ENCODE measurements around the gene SLC17A7. TPM values are rescaled to one million over a fixed set of nuclear protein-coding genes. Genes with fewer than 3 reads are reported as not detected.

SLC17A7 gene
- total and polyA plus RNA-seq, 9 of the 15 experiments (the other 6 are each of a cell fraction or from before 2014, with no cell fraction given): 1.1 to 15.7 (median 2.4) TPM

GRCh38 chr19:49458567-49458903 lies 17.2 kb upstream of the SLC17A7 start (continued):
- TF ChIP-seq, protein P1, sequence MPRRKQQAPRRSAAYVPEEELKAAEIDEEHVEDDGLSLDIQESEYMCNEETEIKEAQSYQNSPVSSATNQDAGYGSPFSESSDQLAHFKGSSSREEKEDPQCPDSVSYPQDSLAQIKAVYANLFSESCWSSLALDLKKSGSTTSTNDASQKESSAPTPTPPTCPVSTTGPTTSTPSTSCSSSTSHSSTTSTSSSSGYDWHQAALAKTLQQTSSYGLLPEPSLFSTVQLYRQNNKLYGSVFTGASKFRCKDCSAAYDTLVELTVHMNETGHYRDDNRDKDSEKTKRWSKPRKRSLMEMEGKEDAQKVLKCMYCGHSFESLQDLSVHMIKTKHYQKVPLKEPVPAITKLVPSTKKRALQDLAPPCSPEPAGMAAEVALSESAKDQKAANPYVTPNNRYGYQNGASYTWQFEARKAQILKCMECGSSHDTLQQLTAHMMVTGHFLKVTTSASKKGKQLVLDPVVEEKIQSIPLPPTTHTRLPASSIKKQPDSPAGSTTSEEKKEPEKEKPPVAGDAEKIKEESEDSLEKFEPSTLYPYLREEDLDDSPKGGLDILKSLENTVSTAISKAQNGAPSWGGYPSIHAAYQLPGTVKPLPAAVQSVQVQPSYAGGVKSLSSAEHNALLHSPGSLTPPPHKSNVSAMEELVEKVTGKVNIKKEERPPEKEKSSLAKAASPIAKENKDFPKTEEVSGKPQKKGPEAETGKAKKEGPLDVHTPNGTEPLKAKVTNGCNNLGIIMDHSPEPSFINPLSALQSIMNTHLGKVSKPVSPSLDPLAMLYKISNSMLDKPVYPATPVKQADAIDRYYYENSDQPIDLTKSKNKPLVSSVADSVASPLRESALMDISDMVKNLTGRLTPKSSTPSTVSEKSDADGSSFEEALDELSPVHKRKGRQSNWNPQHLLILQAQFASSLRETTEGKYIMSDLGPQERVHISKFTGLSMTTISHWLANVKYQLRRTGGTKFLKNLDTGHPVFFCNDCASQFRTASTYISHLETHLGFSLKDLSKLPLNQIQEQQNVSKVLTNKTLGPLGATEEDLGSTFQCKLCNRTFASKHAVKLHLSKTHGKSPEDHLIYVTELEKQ (CRISPR knock-in tag; IDR thresholded peaks at IDR 0.05): no peak
- TF ChIP-seq HDAC1 (IDR thresholded peaks at IDR 0.05) (no peak), ZNF75A (CRISPR knock-in tag; IDR thresholded peaks at IDR 0.05) (no peak), LARP7 (IDR thresholded peaks at IDR 0.05) (no peak), MCM2 (IDR thresholded peaks at IDR 0.05; ENCODE audit: low read depth) (no peak)

GRCh38 chr19:49456326-49456725 lies 15.0 kb upstream of the SLC17A7 start:
- POLR2A ChIA-PET: interaction anchor here (0.6 to 1.5 kb wide), 3 partner anchors 9 to 395 kb away, joined by 3 to 4 read pairs (median 3); no protein-coding TSS in a partner anchor
- peaks cover 2 to 32% of the 10 kb centered on the region in 2 experiments; a peak in 4 of 5 replicates for H3K4me1 ChIP-seq (replicated peaks in 1 of 2; ENCODE audit: control insufficient read depth in 2 of 2, insufficient read depth in 2 of 2, low read length in 2 of 2)
- TF ChIP-seq ETS2 (tag; IDR thresholded peaks at IDR 0.05; ENCODE audit: borderline replicate concordance, poor library complexity, severe bottlenecking): no peak
- TF ChIP-seq, protein P2, sequence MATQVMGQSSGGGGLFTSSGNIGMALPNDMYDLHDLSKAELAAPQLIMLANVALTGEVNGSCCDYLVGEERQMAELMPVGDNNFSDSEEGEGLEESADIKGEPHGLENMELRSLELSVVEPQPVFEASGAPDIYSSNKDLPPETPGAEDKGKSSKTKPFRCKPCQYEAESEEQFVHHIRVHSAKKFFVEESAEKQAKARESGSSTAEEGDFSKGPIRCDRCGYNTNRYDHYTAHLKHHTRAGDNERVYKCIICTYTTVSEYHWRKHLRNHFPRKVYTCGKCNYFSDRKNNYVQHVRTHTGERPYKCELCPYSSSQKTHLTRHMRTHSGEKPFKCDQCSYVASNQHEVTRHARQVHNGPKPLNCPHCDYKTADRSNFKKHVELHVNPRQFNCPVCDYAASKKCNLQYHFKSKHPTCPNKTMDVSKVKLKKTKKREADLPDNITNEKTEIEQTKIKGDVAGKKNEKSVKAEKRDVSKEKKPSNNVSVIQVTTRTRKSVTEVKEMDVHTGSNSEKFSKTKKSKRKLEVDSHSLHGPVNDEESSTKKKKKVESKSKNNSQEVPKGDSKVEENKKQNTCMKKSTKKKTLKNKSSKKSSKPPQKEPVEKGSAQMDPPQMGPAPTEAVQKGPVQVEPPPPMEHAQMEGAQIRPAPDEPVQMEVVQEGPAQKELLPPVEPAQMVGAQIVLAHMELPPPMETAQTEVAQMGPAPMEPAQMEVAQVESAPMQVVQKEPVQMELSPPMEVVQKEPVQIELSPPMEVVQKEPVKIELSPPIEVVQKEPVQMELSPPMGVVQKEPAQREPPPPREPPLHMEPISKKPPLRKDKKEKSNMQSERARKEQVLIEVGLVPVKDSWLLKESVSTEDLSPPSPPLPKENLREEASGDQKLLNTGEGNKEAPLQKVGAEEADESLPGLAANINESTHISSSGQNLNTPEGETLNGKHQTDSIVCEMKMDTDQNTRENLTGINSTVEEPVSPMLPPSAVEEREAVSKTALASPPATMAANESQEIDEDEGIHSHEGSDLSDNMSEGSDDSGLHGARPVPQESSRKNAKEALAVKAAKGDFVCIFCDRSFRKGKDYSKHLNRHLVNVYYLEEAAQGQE (IDR thresholded peaks at IDR 0.05; ENCODE audit: borderline replicate concordance): no peak
- TF ChIP-seq, protein P2 (CRISPR knock-in tag; IDR thresholded peaks at IDR 0.05; ENCODE audit: low read depth): no peak
- TF ChIP-seq, protein P3, sequence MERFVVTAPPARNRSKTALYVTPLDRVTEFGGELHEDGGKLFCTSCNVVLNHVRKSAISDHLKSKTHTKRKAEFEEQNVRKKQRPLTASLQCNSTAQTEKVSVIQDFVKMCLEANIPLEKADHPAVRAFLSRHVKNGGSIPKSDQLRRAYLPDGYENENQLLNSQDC (CRISPR knock-in tag; IDR thresholded peaks at IDR 0.05): no peak

More at GRCh38 chr19:49456326-49456725, 15.0 kb upstream of the SLC17A7 start:
- BruUV-seq (replicated peaks): no TSS peak
- intact Hi-C loops (cut with micrococcal nuclease): no loop called here
- Histone ChIP-seq H3K9me1 (ENCODE audit: control insufficient read depth, insufficient read depth, low read length) (no peaks in the 10 kb centered on the region), H3K4me3 (no peak overlapping the region), H2AFZ (ENCODE audit: low read depth, low read length) (no peak overlapping the region), H3K9me3 (replicated peaks; ENCODE audit: control insufficient read depth, insufficient read depth, low read depth, low read length) (no peaks in the 10 kb centered on the region), H3K27ac (ENCODE audit: extremely low read depth, low read depth, low read length) (peak overlapping the region; percentile 26; the same call in 2 of the 3 replicates), H3K27me3 (ENCODE audit: control insufficient read depth in 2 of 2, insufficient read depth in 2 of 2, low read length in 2 of 2) (no peaks in the 10 kb centered on the region), H3K36me3 (ENCODE audit: control insufficient read depth, insufficient read depth, low read length) (peaks cover 43% of the 10 kb centered on the region; the same call in 2 of the 3 replicates), H3K79me2 (ENCODE audit: control insufficient read depth, insufficient read depth, low read length) (peaks cover 34% of the 10 kb centered on the region), H3K4me2 (ENCODE audit: insufficient read depth, low read length) (no peak overlapping the region), H3K9ac (ENCODE audit: insufficient read depth in 1 of 2, low read depth in 2 of 2, low read length in 2 of 2) (0 out of 4 replicates have a peak overlapping the region, but pooled peaks of 1 of the 2 experiments have one; percentile 4), H4K20me1 (replicated peaks; ENCODE audit: control insufficient read depth, insufficient read depth, low read length) (no peaks in the 10 kb centered on the region)
- no peak for FAIRE-seq
- in situ Hi-C loops (cut with MboI): no loop called here
- WGBS (ENCODE audit: insufficient coverage, low coverage, missing lambda C conversion rate): 88% methylated on average over 4 of the region's 5 CpGs
- DNase-seq (ENCODE audit: extremely low read depth in 1 of 4, low spot score in 3 of 4): no peak
- ATAC-seq: no peak
- CTCF ChIA-PET (ENCODE audit: low intra/inter-chr PET ratio): no interaction called here
